H54 (cell line): ENCODE results near the gene GPR135.
"Not testable (repeated sequence)": the region's sequence is repeated elsewhere in the genome, so short reads cannot be mapped to it uniquely, and the experiment has no call there.

Source experiments
- DNase-seq: peaks from one replicate; pipeline ENCODE4 v3.0.0; 2011; ENCODE audit warnings: low spot score, mixed read lengths; ENCODE audit not compliant: insufficient read length
- FAIRE-seq: peaks from 3 replicates; lab custom pipeline; 2011; peaks lifted over from hg19 to GRCh38; lab: Jason Lieb, UNC
- POLR2A ChIP-seq: IDR thresholded peaks from 2 replicates; pipeline ENCODE4 v1.6.1; 2011; ENCODE audit warnings: low read depth, mild to moderate bottlenecking, low read length

GPR135 gene

DNA sequence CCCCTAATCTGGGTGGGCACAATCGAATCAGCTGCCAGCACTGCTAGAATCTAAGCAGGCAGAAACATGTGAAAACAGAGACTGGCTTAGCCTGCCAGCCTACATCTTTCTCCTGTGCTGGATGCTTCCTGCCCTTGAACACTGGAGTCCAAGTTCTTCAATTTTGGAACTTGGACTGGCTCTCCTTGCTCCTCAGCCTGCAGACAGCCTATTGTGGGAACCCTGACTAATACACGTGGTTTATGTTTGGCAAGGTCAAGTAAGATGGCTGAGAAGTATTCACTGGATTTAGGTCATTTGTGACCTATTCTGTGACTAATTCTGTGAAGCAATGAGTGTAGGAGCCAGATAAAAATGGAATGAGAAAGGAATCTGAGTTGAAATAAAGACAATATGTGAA, 11.0 kb downstream of the GPR135 start:
- DNase-seq (peak; percentile 50), FAIRE-seq (peak; percentile 82)
- no peak for TF ChIP-seq POLR2A

DNA sequence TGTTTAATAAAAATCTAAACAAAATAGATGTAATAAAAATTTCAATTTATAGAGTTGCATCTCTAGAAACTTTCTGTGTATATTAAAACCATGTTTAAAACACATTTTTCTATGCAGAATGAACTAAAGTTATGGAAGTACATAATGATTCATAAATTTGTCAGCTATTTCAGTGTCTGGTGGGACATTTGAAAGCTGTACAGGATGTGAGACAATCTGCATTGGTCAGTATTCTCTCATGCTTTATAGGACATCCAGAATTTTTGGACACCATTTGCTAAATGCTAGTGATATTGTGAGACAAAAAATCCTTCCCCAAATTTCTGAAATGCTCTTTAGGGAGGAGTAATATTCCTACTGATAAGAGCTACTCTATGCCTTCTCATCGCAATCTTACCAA, 13.3 kb downstream of the GPR135 start:
- TF ChIP-seq POLR2A, result no peak
- FAIRE-seq (no peak), DNase-seq (no peak)

DNA sequence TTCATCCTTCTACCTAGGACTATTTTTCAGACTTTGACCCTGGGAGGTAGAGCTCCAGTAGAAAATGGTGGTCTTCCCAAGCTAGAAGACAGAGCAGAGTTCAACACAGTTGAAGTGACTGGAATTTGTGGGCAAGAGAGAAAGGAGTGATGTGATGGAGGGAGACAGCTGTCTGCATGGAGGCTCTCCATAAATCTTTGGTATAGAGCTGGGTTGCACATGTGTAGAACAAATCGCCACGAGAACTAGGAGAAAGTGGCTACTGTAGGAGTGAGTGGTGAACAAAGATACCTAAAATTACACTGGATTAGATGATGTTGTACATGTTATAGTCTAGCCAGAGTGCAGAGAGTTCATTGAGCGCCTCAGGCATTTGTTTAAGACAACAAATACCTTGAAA, 14.5 kb downstream of the GPR135 start:
- FAIRE-seq, result no peak
- TF ChIP-seq POLR2A, result no peak
- DNase-seq, result no peak

DNA sequence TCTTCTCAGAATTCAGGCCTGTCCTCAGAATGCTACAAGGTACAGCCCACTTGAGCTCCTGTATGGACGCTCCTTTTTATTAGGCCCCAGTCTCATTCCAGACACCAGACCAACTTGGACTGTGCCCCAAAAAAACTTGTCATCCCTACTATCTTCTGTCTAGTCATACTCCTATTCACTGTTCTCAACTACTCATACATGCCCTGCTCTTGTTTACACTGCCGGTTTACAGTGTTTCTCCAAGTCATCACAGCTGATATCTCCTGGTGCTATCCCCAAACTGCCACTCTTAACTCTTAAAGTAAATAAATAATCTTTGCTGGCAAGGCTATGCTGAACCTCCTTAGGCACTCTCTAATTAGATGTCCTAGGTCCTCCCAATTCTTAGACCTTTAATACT, 16.5 kb downstream of the GPR135 start:
- DNase-seq, FAIRE-seq: not testable (repeated sequence)

DNA sequence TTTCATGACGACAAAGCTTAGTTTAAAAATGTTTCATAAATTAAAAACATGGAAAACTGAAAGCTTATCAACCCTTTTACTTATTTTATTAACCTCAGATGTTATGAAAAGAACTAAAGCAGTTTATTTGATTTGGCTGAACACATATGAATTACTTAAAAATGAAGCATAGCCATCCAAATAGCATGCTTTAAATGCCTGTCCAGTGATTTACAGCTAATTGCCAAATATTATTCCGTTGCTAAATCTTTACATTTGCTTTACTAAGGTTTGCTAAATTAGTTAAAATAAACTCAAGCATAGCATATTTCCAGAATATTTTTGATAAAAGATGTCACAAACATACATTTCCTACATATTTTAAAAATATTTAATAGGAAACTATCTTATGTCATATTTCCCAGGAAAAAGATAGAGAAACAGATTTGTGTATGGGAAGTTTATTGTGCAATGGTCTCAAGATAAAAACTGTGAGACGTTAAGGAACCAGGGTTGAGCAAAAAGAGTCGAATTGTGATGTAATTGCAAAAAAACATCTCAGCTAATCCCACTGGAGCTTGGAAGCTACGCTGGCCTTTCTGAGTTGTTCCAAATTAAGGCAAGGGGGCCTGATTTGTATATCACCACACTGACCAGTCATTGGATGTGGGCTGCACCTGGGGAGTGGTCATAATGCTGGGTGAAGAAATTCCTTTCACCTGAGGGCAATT, 25.8 kb downstream of the GPR135 start:
- DNase-seq (no peak), FAIRE-seq (no peak)
- no peak for TF ChIP-seq POLR2A

DNA sequence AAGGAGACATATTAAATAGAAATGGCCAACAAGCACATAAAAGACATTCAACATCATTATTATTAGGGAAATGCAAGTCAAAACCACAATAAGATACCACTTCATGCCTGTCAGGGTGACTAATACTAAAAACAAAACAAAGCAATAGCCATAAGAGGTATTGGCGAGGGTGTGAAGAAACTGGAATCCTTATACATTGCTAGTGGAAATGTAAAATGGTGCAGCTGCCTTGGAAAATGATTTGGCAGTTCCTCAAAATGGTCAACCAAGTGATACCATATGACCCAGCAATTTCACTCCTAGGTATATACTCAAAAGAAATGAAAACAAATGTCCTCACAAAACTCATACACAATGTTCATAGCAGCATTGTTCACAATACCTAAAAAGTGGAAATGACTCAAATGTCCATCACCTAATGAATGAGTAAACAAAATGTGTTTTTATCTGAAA, 27.0 kb downstream of the GPR135 start:
- DNase-seq, result no peak

DNA sequence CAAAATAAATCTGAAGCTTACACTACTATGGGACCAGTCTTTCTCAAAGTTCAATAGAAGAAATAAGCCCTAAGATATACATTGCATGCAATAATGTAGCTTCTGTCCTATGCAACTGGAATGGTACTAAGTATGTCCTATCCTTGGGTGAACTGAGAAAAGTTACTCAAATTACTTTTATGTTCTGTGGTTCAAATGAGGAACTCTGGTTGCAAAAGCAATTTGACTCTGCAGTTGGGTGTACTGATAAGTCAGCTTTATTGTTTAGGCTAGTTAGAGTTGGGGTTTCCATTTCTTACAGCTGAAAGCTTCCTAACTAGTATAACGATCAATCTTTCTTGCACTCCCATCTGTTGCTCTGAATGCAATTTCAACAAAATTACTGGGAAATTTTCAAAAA, 29.2 kb downstream of the GPR135 start:
- FAIRE-seq, result no peak
- no peak for TF ChIP-seq POLR2A
- no peak for DNase-seq

More for the DNA sequence above, 27.0 kb downstream of the GPR135 start:
- FAIRE-seq, result peak; percentile 65
- TF ChIP-seq POLR2A, result no peak

DNA sequence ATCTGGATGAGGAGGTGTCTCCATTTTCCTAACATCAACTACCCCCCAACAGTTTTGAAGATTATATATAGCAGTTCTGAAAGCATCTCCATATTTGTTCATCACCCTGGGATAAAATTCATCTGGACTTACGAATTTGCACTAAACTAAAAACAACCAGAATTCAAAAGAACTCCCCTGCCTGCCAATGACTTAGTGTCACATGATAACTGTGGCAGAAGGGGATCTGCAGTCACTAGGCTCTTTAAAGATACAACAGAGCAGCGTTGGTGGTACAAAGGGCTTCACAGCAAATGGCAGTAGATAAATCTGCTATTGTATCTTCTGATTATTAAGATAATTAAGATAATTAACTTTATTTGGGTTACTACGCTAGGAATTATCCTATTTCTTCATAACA, 30.1 kb downstream of the GPR135 start:
- FAIRE-seq (no peak), DNase-seq (no peak)
- no peak for TF ChIP-seq POLR2A

DNA sequence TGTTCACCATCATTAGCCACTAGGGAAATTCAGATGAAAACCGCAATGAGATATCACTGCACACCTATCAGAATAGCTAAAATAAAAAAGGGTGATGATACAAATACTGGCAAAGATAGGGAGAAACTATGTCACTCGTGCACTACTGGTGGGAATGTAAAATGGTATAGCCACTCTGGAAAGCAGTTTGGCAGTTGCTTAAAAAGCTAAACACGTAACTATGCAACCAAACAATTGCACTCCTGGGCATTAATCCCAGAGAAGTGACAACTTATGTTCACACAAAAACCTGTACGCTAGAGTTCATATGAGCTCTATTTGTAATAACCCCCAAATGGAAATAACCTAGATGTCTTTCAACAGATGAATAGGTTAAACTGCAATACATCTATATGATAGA, 35.4 kb downstream of the GPR135 start:
- FAIRE-seq (no peak), DNase-seq (no peak)
- no peak for TF ChIP-seq POLR2A

DNA sequence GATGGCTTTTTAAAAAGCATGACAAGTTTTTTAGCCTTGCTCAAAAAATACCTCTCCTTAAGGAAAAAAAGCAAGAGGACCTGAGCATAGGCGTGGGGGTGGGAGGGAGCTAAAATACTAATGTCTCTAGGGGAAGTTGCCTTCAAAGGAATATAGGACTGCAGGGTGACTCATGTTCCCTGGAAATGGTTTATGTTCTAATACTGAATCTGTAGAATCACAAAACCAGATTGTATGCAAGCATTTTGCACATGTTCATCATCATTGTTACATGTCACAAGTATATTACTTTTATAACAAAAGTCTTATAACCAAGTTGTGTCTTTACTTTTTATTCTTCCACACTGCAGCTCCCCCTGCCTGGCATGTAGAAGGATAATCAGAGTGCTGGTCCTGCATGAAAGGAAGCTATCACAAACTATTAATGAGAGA, 36.6 kb downstream of the GPR135 start:
- TF ChIP-seq POLR2A, result no peak
- DNase-seq (no peak), FAIRE-seq (peak; percentile 11)

DNA sequence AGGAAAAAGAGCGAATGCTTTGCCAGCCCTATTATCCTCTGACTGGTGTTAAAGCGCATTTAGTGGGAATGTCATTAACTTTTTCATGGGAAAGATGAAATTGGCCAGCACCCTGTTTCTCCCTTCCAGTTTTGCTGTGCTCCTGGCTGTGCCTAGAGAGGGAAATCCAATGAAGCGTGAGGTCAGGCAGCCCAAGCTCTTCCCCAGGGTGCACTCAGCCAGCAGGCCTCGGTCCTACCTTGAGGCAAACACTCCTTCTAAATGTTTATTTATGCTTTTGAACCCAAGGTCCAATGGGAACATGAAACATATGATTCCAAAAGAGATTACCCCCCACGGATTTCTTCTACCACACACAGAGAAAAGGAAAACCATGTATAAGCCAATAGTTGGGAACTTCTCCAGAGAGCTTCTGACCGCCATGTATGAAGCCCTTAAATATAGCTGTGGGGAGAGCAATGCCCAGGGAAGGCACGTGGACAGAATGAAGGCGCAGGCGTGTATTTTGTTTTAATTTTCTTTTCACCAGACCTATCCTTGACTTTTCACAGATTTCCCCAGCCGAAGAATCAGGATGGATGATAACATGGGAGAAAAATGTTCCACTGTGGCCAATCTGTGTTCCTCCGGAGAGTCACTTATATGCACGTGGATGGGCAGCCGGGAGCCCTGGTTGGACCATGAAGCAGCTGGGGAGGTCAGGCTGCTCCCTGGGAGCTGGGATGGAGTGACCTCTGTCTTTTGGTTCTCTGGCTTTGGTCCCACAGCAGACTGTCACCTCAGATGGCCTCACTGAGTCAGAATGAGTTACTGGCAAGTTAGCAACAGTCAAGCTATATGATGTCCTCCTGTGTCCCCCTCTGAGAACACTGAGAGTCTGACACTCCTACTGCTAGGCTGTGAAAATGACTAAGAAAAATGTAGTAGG, 37.3 kb downstream of the GPR135 start:
- no peak for TF ChIP-seq POLR2A
- DNase-seq (no peak), FAIRE-seq (no peak)

DNA sequence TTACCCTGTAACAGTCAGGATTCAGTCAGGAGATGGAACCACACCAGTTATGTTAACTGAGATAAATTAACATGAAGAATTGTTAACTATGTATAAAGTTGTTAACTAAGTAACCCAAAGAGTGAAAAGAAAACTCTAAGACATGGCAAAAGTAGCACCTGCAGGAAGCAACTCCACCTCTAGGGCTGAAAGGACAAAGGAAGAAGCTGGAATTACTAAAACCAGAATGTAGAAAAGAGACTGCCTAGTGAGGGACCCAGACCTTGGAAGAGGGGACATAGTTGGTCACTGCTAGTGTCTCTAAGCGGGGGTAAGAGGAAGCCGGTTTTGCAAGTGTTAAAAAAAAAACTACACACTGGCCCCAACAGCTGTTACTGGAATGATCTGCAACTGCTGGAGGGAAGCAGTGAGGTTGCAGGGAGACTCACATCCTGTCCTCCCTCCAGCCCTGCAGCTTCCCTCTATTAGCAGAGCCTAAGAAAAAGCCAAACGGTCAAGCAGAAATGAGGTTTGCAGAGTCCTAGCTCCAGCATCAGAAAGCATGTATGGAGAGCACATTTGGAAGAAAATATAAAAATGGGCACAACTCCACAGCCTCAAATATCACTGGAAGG, 39.8 kb downstream of the GPR135 start:
- TF ChIP-seq POLR2A, result no peak
- no peak for DNase-seq
- no peak for FAIRE-seq

DNA sequence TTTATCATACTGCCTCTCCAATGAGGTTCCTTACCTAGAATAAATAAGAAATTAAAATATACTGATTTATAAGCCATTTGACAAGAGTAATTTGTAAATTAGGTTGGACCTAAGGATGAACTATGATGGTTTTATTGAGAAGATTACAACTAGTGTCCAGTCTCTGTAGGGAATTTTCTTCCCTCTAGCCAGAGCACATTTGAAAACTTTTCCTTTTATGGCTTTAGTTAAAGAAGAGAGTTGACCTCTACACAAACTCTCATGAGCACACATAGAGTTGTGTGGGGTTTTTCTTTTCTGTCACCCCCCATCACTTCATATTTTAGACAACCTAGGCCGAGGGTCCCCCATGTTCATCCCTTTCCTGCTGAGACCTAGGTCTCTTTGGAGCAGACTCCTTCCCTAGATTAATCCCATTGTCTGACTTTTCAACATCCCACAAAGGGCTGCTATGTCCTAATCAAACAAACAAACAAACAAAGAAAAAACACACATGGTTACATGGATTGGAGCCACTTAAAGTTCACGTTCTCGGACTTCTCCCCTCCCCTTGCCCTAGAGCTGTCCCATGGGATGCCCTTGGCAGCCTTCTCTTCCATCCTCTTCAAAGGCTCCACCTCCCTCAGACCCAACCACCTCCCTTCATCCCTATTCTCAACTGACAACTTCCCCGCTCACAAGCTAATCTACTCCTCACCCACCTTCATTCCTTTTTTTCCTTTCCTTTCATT, 40.7 kb downstream of the GPR135 start:
- no peak for TF ChIP-seq POLR2A
- DNase-seq (no peak), FAIRE-seq (no peak)
